IPS-NIHi7 (cell line): ENCODE data around the gene ANKH.

Experiments
- DNase-seq: peaks from one replicate; pipeline ENCODE4 v3.0.0; 2012; ENCODE audit warnings: mixed read lengths; ENCODE audit errors: extremely low spot score

The ANKH gene

GRCh38 chr5:14735944-14736343, 135.6 kb downstream of the ANKH start:
- no peak for DNase-seq

- DNase-seq = no peak
Measured at GRCh38 chr5:14734396-14734795, 137.2 kb downstream of the ANKH start.

- no peak for DNase-seq
Measured at GRCh38 chr5:14733661-14734060, 137.9 kb downstream of the ANKH start.

- DNase-seq = no peak
Measured at GRCh38 chr5:14732991-14733390, 138.6 kb downstream of the ANKH start.

GRCh38 chr5:14730881-14731280, 140.7 kb downstream of the ANKH start:
- DNase-seq = no peak

- no peak for DNase-seq
Measured at GRCh38 chr5:14730466-14730865, 141.1 kb downstream of the ANKH start.

- no peak for DNase-seq
Measured at GRCh38 chr5:14729448-14730385, 141.9 kb downstream of the ANKH start.

GRCh38 chr5:14728459-14728938, 143.1 kb downstream of the ANKH start:
- peak; percentile 80 for DNase-seq

GRCh38 chr5:14727928-14728458, 143.6 kb downstream of the ANKH start:
- DNase-seq = peak; percentile 37

- DNase-seq = peak; percentile 80
Measured at GRCh38 chr5:14727428-14727865, 144.1 kb downstream of the ANKH start.

- DNase-seq = no peak
Measured at GRCh38 chr5:14726066-14726838, 145.3 kb downstream of the ANKH start.

- no peak for DNase-seq
Measured at GRCh38 chr5:14724633-14725032, 146.9 kb downstream of the ANKH start.

- no peak for DNase-seq
Measured at GRCh38 chr5:14723701-14724132, 147.9 kb downstream of the ANKH start.

- no peak for DNase-seq
Measured at GRCh38 chr5:14722923-14723322, 148.7 kb downstream of the ANKH start.

- DNase-seq = no peak
Measured at GRCh38 chr5:14721990-14722656, 149.5 kb downstream of the ANKH start.

- DNase-seq = no peak
Measured at GRCh38 chr5:14720236-14720923, 151.2 kb downstream of the ANKH start.

GRCh38 chr5:14718778-14719177, 152.8 kb downstream of the ANKH start:
- no peak for DNase-seq

GRCh38 chr5:14716755-14717752, 154.5 kb downstream of the ANKH start:
- no peak for DNase-seq

- no peak for DNase-seq
Measured at GRCh38 chr5:14715481-14715880, 156.1 kb downstream of the ANKH start.

- DNase-seq = no peak
Measured at GRCh38 chr5:14714706-14715105, 156.9 kb downstream of the ANKH start.
